Endothelial cell (in vitro differentiated cells): ENCODE measurements around the gene KMT2D. TPM values are rescaled to one million over a fixed set of nuclear protein-coding genes. Genes with fewer than 3 reads are reported as not detected.

Source experiments
- DNase-seq: peaks from one replicate; pipeline ENCODE4 v3.0.0; 2021; ENCODE audit warnings: low spot score
- H3K27ac Mint-ChIP-seq: one replicate; pipeline ENCODE4 v1.8.0; 2021; ENCODE audit warnings: mixed read lengths, inconsistent platforms; ENCODE audit not compliant: unreplicated experiment
- H3K27me3 Mint-ChIP-seq: one replicate; pipeline ENCODE4 v1.8.0; 2021; ENCODE audit warnings: mild to moderate bottlenecking, moderate library complexity, mixed read lengths, inconsistent platforms; ENCODE audit not compliant: unreplicated experiment
- H3K36me3 Mint-ChIP-seq: one replicate; pipeline ENCODE4 v1.8.0; 2021; ENCODE audit warnings: mild to moderate bottlenecking, low read depth, mixed read lengths, inconsistent platforms; ENCODE audit not compliant: unreplicated experiment
- H3K4me1 Mint-ChIP-seq: one replicate; pipeline ENCODE4 v1.8.0; 2021; ENCODE audit warnings: mild to moderate bottlenecking, mixed read lengths, inconsistent platforms; ENCODE audit not compliant: unreplicated experiment
- H3K4me3 Mint-ChIP-seq: one replicate; pipeline ENCODE4 v1.8.0; 2021; ENCODE audit warnings: mild to moderate bottlenecking, mixed read lengths, inconsistent platforms; ENCODE audit not compliant: unreplicated experiment
- H3K9me3 Mint-ChIP-seq: one replicate; pipeline ENCODE4 v1.8.0; 2021; ENCODE audit warnings: mixed read lengths, inconsistent platforms; ENCODE audit not compliant: unreplicated experiment
- total RNA-seq: library from RNA; stranded (reverse); fragmentation: NEBNext Ultra II Directional; extraction: Animal tissue kit (Norgen Biotek cat#: 25700); gene quantifications from one replicate; pipeline ENCODE4 v1.2.1, GENCODE V29; 2021; ENCODE audit not compliant: unreplicated experiment
- TF ChIP-seq, protein P1 (sequence below): fragments of 200-600 bp; sonication (generic); IDR thresholded peaks from one replicate; pipeline ENCODE4 v1.5.0; 2021; ENCODE audit warnings: antibody characterized with exemption; ENCODE audit not compliant: unreplicated experiment

The KMT2D gene
- total RNA-seq, 1 donor from 2014 or later = 135 TPM

GRCh38 chr12:49048953-49049352 is 11.6 kb downstream of the KMT2D start:
- H3K27ac Mint-ChIP-seq = no peak overlapping the region
- peaks cover 15% of the 10 kb centered on the region for H3K27me3 Mint-ChIP-seq
- TF ChIP-seq, protein P1, sequence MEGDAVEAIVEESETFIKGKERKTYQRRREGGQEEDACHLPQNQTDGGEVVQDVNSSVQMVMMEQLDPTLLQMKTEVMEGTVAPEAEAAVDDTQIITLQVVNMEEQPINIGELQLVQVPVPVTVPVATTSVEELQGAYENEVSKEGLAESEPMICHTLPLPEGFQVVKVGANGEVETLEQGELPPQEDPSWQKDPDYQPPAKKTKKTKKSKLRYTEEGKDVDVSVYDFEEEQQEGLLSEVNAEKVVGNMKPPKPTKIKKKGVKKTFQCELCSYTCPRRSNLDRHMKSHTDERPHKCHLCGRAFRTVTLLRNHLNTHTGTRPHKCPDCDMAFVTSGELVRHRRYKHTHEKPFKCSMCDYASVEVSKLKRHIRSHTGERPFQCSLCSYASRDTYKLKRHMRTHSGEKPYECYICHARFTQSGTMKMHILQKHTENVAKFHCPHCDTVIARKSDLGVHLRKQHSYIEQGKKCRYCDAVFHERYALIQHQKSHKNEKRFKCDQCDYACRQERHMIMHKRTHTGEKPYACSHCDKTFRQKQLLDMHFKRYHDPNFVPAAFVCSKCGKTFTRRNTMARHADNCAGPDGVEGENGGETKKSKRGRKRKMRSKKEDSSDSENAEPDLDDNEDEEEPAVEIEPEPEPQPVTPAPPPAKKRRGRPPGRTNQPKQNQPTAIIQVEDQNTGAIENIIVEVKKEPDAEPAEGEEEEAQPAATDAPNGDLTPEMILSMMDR = no peak
- no peaks in the 10 kb centered on the region for H3K4me1 Mint-ChIP-seq
- peak overlapping the region; percentile 57 for H3K4me3 Mint-ChIP-seq
- H3K36me3 Mint-ChIP-seq = peaks cover 70% of the 10 kb centered on the region
- no peaks in the 10 kb centered on the region for H3K9me3 Mint-ChIP-seq
- no peak for DNase-seq

GRCh38 chr12:49046129-49046895 is 14.3 kb downstream of the KMT2D start:
- Mint-ChIP-seq H3K27ac (no peak overlapping the region), H3K36me3 (peaks cover 68% of the 10 kb centered on the region), H3K9me3 (no peaks in the 10 kb centered on the region), H3K4me3 (no peak overlapping the region), H3K27me3 (peaks cover 13% of the 10 kb centered on the region), H3K4me1 (no peaks in the 10 kb centered on the region)
- no peak for DNase-seq
- TF ChIP-seq, protein P1 = no peak

DNA sequence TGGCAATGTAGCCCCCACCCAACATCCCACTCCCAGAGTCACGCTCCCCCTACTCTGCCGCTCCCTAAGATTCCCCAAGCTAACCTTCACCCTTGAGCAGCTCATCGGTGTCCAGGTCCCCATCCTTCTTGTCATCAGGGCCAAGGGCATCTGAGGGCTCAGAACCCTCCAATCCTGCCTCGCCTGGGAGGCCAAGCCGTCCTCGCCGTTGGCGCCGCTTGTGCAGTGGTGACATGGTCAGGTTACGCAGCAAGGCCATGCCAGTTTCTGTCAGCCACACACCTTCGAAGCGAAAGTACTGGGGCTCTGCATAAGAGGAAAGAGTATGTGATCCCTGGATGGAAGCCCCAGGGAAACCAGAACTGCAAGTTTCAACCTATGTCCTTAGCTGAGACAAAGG is 15.9 kb downstream of the KMT2D start:
- TF ChIP-seq, protein P1 = no peak
- Mint-ChIP-seq H3K4me1 (no peaks in the 10 kb centered on the region), H3K36me3 (peaks cover 62% of the 10 kb centered on the region), H3K27me3 (peaks cover 12% of the 10 kb centered on the region), H3K4me3 (peak overlapping the region; percentile 69), H3K9me3 (no peaks in the 10 kb centered on the region), H3K27ac (no peak overlapping the region)
- DNase-seq = no peak

- Mint-ChIP-seq H3K27ac (peak overlapping the region; percentile 52), H3K4me1 (no peaks in the 10 kb centered on the region), H3K36me3 (peaks cover 57% of the 10 kb centered on the region), H3K27me3 (peaks cover 11% of the 10 kb centered on the region), H3K9me3 (no peaks in the 10 kb centered on the region), H3K4me3 (peak overlapping the region; percentile 51)
- peak; percentile 84 for DNase-seq
- TF ChIP-seq, protein P1 = peak; percentile 62
Observed at GRCh38 chr12:49043856-49044258, 16.7 kb downstream of the KMT2D start.

DNA sequence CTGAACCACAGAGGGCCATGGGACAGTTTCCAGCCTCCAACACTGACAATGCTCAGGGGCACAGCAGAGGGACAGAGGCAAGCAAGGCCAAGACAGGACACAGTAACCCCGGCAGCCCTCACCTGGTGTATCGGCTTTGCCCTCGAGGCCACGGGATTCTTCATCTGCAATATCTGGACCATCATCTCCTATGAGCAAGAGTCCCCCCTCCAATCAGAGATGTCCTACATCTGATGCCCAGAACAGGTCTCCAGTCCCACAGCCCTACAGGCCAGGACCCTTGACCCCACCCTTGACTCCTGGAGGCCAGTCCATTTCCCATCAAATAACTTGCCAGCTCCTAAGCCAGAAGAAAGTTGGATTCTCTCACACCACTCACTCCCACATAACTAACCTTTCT is 17.4 kb downstream of the KMT2D start:
- DNase-seq = no peak
- no peaks in the 10 kb centered on the region for H3K9me3 Mint-ChIP-seq
- TF ChIP-seq, protein P1 = no peak
- H3K36me3 Mint-ChIP-seq = peaks cover 55% of the 10 kb centered on the region
- no peaks in the 10 kb centered on the region for H3K4me1 Mint-ChIP-seq
- H3K27ac Mint-ChIP-seq = no peak overlapping the region
- peaks cover 10% of the 10 kb centered on the region for H3K27me3 Mint-ChIP-seq
- peak overlapping the region; percentile 60 for H3K4me3 Mint-ChIP-seq
